PFSK-1 (cell line): Measurements from ENCODE around the gene CTNND2.

ENCODE experiments used
- FOXP2 ChIP-seq: optimal IDR thresholded peaks from 2 replicates; pipeline ENCODE3; 2011; ENCODE audit warnings: borderline replicate concordance, control low read depth, inconsistent platforms; ENCODE audit not compliant: insufficient read depth; ENCODE audit errors: extremely low read length, extremely low read depth
- POLR2AphosphoS5 ChIP-seq: IDR thresholded peaks from 2 replicates; pipeline ENCODE4 v1.6.1; 2012; ENCODE audit warnings: low read depth, mild to moderate bottlenecking, control low read depth, low read length, moderate library complexity
- REST ChIP-seq, 2 experiments: IDR thresholded peaks; 2 replicates each; pipeline versions ENCODE4 v1.6.1 to v1.8.0; 2011 to 2012; ENCODE audit warnings: low read depth in 2 of 2, low read length in 2 of 2, control low read depth in 1 of 2, inconsistent platforms in 1 of 2, mild to moderate bottlenecking in 1 of 2, moderate library complexity in 1 of 2; ENCODE audit not compliant: insufficient read depth in 1 of 2
- SIN3A ChIP-seq: IDR thresholded peaks from 2 replicates; pipeline ENCODE4 v1.6.1; 2012; ENCODE audit warnings: mild to moderate bottlenecking, low read length, moderate library complexity, borderline replicate concordance; ENCODE audit not compliant: insufficient read depth
- TAF1 ChIP-seq: IDR thresholded peaks from 2 replicates; pipeline ENCODE4 v1.6.1; 2012; ENCODE audit warnings: low read length, control low read depth, borderline replicate concordance; ENCODE audit not compliant: insufficient read depth

Gene CTNND2

GRCh38 chr5:11504065-11504885 lies 400.0 kb downstream of the CTNND2 start:
- no peak for TF ChIP-seq FOXP2
- no peak for TF ChIP-seq REST (IDR thresholded peaks at IDR 0.05; ENCODE audit: insufficient read depth in 1 of 2, low read depth in 2 of 2, low read length in 2 of 2)

GRCh38 chr5:11502783-11503182 lies 401.5 kb downstream of the CTNND2 start:
- no peak for TF ChIP-seq SIN3A
- TF ChIP-seq REST (IDR thresholded peaks at IDR 0.05; ENCODE audit: insufficient read depth in 1 of 2, low read depth in 2 of 2, low read length in 2 of 2): no peak
- no peak for TF ChIP-seq FOXP2
- no peak for TF ChIP-seq TAF1
- no peak for TF ChIP-seq POLR2AphosphoS5

GRCh38 chr5:11497651-11498050 lies 406.6 kb downstream of the CTNND2 start:
- TF ChIP-seq FOXP2 (no peak), SIN3A (no peak), REST (IDR thresholded peaks at IDR 0.05; ENCODE audit: insufficient read depth in 1 of 2, low read depth in 2 of 2, low read length in 2 of 2) (no peak), TAF1 (no peak), POLR2AphosphoS5 (no peak)

- TF ChIP-seq SIN3A (no peak), TAF1 (no peak), FOXP2 (no peak), POLR2AphosphoS5 (no peak), REST (IDR thresholded peaks at IDR 0.05; ENCODE audit: insufficient read depth in 1 of 2, low read depth in 2 of 2, low read length in 2 of 2) (no peak)
These were observed 408.0 kb downstream of the CTNND2 start for GRCh38 chr5:11496137-11496719.

GRCh38 chr5:11494340-11494739 lies 409.9 kb downstream of the CTNND2 start:
- TF ChIP-seq REST (IDR thresholded peaks at IDR 0.05; ENCODE audit: insufficient read depth in 1 of 2, low read depth in 2 of 2, low read length in 2 of 2) (no peak), TAF1 (no peak), FOXP2 (no peak), SIN3A (no peak), POLR2AphosphoS5 (no peak)
